Activated CD8-positive, alpha-beta T cell treated with anti-CD3 and anti-CD28 coated beads, Interleukin-2, amount 10 ng/mL, durations not matched to agents 7 days and 5 days (primary cell): Measurements from ENCODE around the gene USP35. TPM values are rescaled to one million over a fixed set of nuclear protein-coding genes. Genes with fewer than 3 reads are reported as not detected.
A peak's percentile ranks its signal among the peaks of the same experiment; 100 is the strongest.

ENCODE experiments used
- ATAC-seq: fragments of 150-1000 bp; cut with Tn5 transposase; one replicate; pipeline ENCODE4 v1.10.0; 2021; ENCODE audit warnings: moderate library complexity
- CTCF ChIA-PET: fragments of 350-600 bp; sonication (Branson Sonifier 250); formaldehyde crosslinking; loops from one replicate; lab custom pipeline; 2021; ENCODE audit warnings: antibody characterized with exemption; lab: Charles Lee
- POLR2A ChIA-PET: fragments of 350-600 bp; sonication (Branson Sonifier 250); formaldehyde crosslinking; loops from one replicate; lab custom pipeline; 2021; ENCODE audit warnings: antibody characterized with exemption; lab: Charles Lee
- DNase-seq: peaks from one replicate; pipeline ENCODE4 v3.0.0-alpha.2; 2020
- H3K27ac Mint-ChIP-seq: one replicate; pipeline ENCODE4 v1.8.0; 2021; ENCODE audit warnings: mild to moderate bottlenecking, mixed read lengths
- H3K27me3 Mint-ChIP-seq: one replicate; pipeline ENCODE4 v1.8.0; 2021; ENCODE audit warnings: low read depth, mixed read lengths
- H3K36me3 Mint-ChIP-seq: one replicate; pipeline ENCODE4 v1.8.0; 2021; ENCODE audit warnings: low read depth, mixed read lengths
- H3K4me1 Mint-ChIP-seq: one replicate; pipeline ENCODE4 v1.8.0; 2021; ENCODE audit warnings: low read depth, mixed read lengths
- H3K4me3 Mint-ChIP-seq: one replicate; pipeline ENCODE4 v1.8.0; 2021; ENCODE audit warnings: mild to moderate bottlenecking, mixed read lengths
- H3K9me3 Mint-ChIP-seq: one replicate; pipeline ENCODE4 v1.8.0; 2022; ENCODE audit warnings: mixed read lengths; ENCODE audit not compliant: insufficient read depth
- total RNA-seq, 2 experiments: library from RNA; stranded (reverse); gene quantifications; one replicate each; pipeline ENCODE4 v1.2.3, GENCODE V29; 2021

The USP35 gene
- total RNA-seq, 2 experiments from 2014 or later: 11.9 to 12.8 TPM

DNA sequence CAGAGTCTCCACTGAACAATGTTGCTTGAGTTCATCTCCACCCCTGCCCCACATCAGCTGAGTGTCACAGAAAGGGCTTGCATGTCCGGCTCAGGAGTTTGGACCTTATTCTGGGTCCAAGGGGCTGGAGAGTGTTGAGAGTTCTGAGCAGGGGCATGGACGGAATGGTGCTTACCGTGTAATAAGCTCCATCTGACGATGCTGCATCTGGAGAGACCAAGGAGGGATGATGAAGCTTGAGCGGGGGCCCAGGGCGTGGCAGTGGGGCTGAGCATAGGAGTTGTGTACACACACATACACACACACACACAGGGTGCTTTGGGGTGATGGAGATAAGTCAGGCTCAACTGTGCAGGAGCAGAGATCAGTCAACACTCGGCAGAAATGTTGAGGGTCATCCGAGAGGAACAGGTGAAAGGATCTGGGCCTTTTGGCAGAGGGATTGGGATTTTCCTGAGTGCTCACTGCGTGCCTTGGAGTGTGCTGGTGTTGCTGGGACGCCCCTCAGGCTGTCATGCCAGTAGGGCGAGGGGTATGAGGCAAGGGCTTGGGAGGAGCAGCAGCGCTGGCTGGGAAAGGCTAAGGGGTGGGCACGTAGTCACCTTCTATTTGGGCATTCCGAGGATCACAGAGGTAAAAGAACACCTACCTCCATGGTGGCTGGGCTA, 2.3 kb downstream of the USP35 start:
- H3K27me3 Mint-ChIP-seq: no peaks in the 10 kb centered on the region
- ChIA-PET CTCF (interaction anchor here (1.0 to 3.8 kb wide), 2 partner anchors 113 to 374 kb away, joined by 3 to 20 read pairs; no protein-coding TSS in a partner anchor), POLR2A (no interaction called here)
- H3K27ac Mint-ChIP-seq: no peak overlapping the region
- no peak overlapping the region for H3K4me3 Mint-ChIP-seq
- peaks cover 22% of the 10 kb centered on the region for H3K36me3 Mint-ChIP-seq
- ATAC-seq: no peak
- peaks cover 68% of the 10 kb centered on the region for H3K4me1 Mint-ChIP-seq
- no peaks in the 10 kb centered on the region for H3K9me3 Mint-ChIP-seq
- no peak for DNase-seq

DNA sequence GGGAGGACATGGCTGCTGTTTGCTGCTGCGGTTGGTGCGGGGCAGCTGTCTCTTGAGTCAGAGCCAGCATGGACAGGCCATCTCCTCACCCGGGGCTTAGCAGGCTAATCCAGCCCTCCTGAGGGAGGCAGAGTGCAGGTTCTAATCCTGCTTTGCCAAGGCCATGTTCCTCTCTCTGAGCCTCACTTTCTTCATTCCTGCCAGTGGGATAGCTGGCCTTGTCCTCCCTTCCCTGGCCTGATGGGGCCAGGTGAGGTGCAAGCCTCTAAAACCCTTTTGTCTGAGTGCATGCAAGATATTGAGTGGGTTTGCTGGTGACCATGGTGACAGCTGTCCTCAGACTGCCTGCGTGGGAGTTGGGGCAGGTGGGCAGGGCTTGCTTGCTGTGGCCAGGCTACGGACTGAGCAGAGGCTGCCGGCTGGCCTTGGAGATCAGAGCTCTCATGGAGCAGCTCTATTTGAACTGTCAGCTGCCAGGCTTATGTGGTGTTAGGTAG, 3.6 kb downstream of the USP35 start:
- no peak for ATAC-seq
- no peaks in the 10 kb centered on the region for H3K27me3 Mint-ChIP-seq
- H3K9me3 Mint-ChIP-seq: no peaks in the 10 kb centered on the region
- H3K4me1 Mint-ChIP-seq: peaks cover 60% of the 10 kb centered on the region
- ChIA-PET CTCF (interaction anchor here (1.2 kb wide), 1 partner anchor 9 kb away, joined by 4 read pairs; no protein-coding TSS in a partner anchor), POLR2A (no interaction called here)
- no peak overlapping the region for H3K27ac Mint-ChIP-seq
- no peak overlapping the region for H3K4me3 Mint-ChIP-seq
- no peak for DNase-seq
- H3K36me3 Mint-ChIP-seq: peaks cover 24% of the 10 kb centered on the region

DNA sequence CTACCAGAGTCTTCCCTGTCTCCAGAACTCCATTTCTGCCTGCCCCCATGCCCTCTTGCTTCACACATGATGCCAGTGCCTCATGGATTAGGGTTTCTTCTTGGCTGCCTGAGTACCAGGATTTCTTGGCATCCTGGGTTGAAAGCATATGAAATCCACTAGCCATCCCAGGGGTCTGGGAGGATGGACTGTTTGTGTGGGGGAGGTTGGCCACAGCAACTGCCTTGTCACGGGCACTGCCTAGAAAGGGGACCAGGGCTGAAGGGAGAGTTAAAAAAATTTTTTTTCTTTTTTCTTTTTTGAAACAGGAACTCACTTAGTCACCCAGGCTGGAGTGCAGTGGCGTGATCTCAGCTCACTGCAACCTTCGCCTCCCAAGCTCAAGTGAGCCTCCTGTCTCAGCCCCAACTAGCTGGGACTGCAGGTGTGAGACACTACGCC, 4.2 kb downstream of the USP35 start:
- Mint-ChIP-seq H3K4me3 (no peak overlapping the region), H3K36me3 (peaks cover 25% of the 10 kb centered on the region), H3K27me3 (no peaks in the 10 kb centered on the region), H3K9me3 (no peaks in the 10 kb centered on the region), H3K4me1 (peaks cover 55% of the 10 kb centered on the region), H3K27ac (peak overlapping the region; percentile 59)
- DNase-seq (no peak), ATAC-seq (no peak)
- ChIA-PET CTCF (interaction anchor here (1.2 to 2.2 kb wide), 2 partner anchors 9 to 10 kb away, joined by 4 to 8 read pairs; no protein-coding TSS in a partner anchor), POLR2A (interaction anchor here (0.6 to 1.2 kb wide), 2 partner anchors 53 to 378 kb away, joined by 3 to 5 read pairs; partner anchors contain the start of gene ALG8)

DNA sequence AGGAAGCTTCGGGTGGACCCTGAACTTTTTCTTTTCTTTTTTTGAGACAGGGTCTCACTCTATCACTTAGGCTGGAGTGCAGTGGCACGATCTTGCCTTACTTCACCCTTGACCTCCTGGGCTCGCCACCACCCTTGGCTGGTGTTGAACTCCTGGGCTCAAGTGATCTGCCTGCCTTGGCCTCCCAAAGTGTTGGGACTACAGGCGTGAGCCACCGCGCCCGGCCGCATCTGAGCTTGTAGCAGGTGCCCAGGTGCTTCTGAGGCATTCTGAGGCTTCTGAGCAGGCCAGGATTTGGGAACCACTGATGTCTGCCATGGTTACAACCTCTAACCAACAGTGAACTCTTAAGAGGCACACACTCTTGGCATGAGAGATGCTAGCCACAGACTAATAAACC, 5.1 kb downstream of the USP35 start:
- H3K9me3 Mint-ChIP-seq: no peaks in the 10 kb centered on the region
- H3K36me3 Mint-ChIP-seq: peaks cover 26% of the 10 kb centered on the region
- ATAC-seq: no peak
- ChIA-PET POLR2A (interaction anchor here (1.2 kb wide), 2 partner anchors 9 to 54 kb away, joined by 3 to 5 read pairs; partner anchors contain the start of gene ALG8), CTCF (interaction anchor here (0.8 to 2.2 kb wide), 4 partner anchors 9 to 371 kb away, joined by 3 to 8 read pairs (median 4); no protein-coding TSS in a partner anchor)
- no peaks in the 10 kb centered on the region for H3K27me3 Mint-ChIP-seq
- no peak for DNase-seq
- H3K4me3 Mint-ChIP-seq: no peak overlapping the region
- H3K27ac Mint-ChIP-seq: peak overlapping the region; percentile 25
- peaks cover 54% of the 10 kb centered on the region for H3K4me1 Mint-ChIP-seq

DNA sequence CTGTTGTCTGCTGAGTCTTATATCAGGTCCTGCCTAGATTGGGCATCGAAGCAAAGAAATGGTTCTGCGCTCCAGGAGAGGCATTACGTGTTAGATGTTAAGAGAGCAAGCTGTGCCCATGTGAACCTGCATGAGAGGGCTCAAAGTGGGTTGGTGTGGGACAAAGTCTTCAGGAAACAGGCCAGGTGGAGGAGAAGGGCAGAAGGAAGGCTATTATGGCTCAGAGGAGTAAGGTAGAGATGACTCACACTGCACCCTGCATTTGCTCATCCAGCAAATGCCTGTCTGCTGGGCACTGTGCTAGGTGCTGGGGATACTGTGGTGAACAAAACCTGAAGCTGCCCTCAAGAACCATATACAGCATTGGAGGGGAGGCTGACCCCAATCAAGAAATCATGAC, 5.8 kb downstream of the USP35 start:
- peaks cover 53% of the 10 kb centered on the region for H3K4me1 Mint-ChIP-seq
- no peak overlapping the region for H3K4me3 Mint-ChIP-seq
- peaks cover 26% of the 10 kb centered on the region for H3K36me3 Mint-ChIP-seq
- ChIA-PET CTCF (interaction anchor here (1.7 to 2.2 kb wide), 2 partner anchors 9 to 34 kb away, joined by 4 to 8 read pairs; no protein-coding TSS in a partner anchor), POLR2A (interaction anchor here (1.2 kb wide), 1 partner anchor 8 kb away, joined by 3 read pairs; no protein-coding TSS in a partner anchor)
- ATAC-seq (no peak), DNase-seq (no peak)
- no peaks in the 10 kb centered on the region for H3K27me3 Mint-ChIP-seq
- no peaks in the 10 kb centered on the region for H3K9me3 Mint-ChIP-seq
- no peak overlapping the region for H3K27ac Mint-ChIP-seq

DNA sequence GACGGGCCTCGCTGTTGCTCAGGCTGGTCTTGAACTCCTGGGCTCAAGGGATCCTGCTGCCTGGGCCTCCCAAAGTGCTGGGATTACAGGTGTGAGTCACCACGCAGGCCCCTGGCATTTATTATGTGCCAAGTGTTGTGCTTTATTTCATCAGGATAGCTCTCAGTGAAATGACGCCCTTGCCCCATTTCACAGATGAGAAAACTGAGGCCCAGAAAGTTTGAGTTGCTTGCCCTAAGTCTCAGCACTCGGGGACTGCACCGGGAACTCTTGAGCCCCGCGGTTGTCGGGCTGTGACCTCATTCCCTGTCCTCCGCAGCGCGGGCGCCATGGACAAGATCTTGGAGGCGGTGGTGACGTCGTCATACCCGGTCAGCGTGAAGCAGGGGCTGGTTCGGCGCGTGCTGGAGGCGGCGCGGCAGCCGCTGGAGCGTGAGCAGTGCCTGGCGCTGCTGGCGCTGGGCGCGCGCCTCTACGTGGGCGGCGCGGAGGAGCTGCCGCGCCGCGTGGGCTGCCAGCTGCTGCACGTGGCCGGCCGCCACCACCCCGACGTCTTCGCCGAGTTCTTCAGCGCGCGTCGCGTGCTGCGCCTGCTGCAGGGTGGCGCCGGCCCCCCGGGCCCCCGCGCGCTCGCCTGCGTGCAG, 7.3 kb downstream of the USP35 start:
- no peak for DNase-seq
- Mint-ChIP-seq H3K27ac (no peak overlapping the region), H3K4me3 (no peak overlapping the region), H3K36me3 (peaks cover 28% of the 10 kb centered on the region), H3K27me3 (no peaks in the 10 kb centered on the region), H3K9me3 (no peaks in the 10 kb centered on the region), H3K4me1 (peaks cover 42% of the 10 kb centered on the region)
- CTCF ChIA-PET: no interaction called here
- ATAC-seq: no peak
- POLR2A ChIA-PET: no interaction called here

DNA sequence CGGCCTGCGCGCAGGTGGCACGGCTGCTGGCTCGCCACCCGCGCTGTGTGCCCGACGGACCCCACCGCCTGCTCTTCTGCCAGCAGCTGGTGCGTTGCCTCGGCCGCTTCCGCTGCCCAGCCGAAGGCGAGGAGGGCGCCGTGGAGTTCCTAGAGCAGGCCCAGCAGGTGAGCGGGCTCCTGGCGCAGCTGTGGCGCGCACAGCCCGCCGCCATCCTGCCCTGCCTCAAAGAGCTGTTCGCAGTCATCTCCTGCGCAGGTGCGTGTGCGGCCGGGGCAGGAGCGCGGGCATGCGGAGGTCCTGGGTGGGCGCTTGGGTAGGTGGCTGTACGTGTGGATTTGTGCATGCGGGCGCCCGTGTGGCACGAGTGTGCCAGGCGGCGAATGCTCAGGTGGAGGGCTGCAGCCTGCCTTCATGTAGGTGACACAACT, 8.0 kb downstream of the USP35 start:
- POLR2A ChIA-PET: no interaction called here
- ATAC-seq: no peak

DNA sequence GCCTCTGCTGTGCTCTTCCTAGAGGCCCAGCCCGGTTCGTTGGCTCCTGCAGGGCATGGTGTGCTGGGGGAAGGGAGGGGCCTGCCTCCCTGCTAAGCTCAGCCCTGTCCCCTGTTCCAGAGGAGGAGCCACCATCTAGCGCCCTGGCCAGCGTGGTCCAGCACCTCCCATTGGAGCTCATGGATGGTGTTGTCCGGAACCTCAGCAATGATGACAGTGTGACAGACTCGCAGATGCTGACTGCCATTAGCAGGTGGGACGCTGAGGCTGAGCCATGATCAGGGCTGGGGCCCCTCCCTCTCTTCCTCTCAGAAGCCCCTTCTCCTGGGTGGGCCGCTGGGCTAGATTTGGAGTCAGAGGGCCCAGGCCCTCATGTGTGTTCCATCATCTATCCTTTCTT, 9.1 kb downstream of the USP35 start:
- no peak for ATAC-seq
- H3K4me3 Mint-ChIP-seq: no peak overlapping the region
- ChIA-PET CTCF (no interaction called here), POLR2A (no interaction called here)
- no peaks in the 10 kb centered on the region for H3K27me3 Mint-ChIP-seq
- peaks cover 31% of the 10 kb centered on the region for H3K36me3 Mint-ChIP-seq
- no peaks in the 10 kb centered on the region for H3K9me3 Mint-ChIP-seq
- H3K4me1 Mint-ChIP-seq: peaks cover 47% of the 10 kb centered on the region
- no peak for DNase-seq
- no peak overlapping the region for H3K27ac Mint-ChIP-seq

More for the DNA sequence above, 8.0 kb downstream of the USP35 start:
- CTCF ChIA-PET: no interaction called here
- H3K4me1 Mint-ChIP-seq: peaks cover 42% of the 10 kb centered on the region
- peaks cover 29% of the 10 kb centered on the region for H3K36me3 Mint-ChIP-seq
- no peaks in the 10 kb centered on the region for H3K9me3 Mint-ChIP-seq
- no peak for DNase-seq
- H3K27ac Mint-ChIP-seq: no peak overlapping the region
- H3K4me3 Mint-ChIP-seq: no peak overlapping the region
- H3K27me3 Mint-ChIP-seq: no peaks in the 10 kb centered on the region

DNA sequence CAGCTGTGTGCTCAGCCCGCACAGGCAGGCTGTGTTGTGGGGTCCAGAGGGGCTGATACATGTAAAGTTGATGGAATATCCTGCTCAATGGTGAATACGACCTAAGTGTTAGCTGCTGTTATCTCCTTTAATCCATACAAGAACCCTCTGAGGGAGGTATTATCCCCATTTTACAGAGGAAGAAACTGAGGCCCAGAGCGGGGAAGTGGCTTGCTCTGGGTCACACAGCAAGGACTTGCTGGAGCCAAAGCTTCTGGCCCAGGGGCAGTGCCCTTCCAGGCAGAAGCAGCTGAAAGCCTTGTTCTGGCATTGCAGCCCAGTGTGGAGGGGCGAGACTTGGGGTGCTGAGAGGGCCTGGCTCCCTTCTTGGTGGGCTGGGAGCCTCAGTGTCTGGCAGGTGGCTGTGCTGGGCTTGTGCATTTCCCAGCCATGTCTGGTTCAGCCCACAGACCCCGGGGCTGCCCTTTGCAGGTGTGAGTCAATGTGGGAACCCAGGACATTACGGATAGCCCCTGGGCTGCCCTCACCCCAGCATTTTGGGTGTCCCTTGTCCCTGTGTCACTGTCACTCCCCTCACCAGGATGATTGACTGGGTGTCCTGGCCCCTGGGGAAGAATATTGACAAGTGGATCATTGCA, 10.4 kb downstream of the USP35 start:
- ChIA-PET CTCF (interaction anchor here (1.4 kb wide), 1 partner anchor 9 kb away, joined by 3 read pairs; no protein-coding TSS in a partner anchor), POLR2A (interaction anchor here (0.7 kb wide), 1 partner anchor 11 kb away, joined by 3 read pairs; no protein-coding TSS in a partner anchor)
- Mint-ChIP-seq H3K9me3 (no peaks in the 10 kb centered on the region), H3K27ac (peak overlapping the region; percentile 4), H3K36me3 (peaks cover 26% of the 10 kb centered on the region), H3K4me1 (peaks cover 43% of the 10 kb centered on the region), H3K27me3 (no peaks in the 10 kb centered on the region), H3K4me3 (no peak overlapping the region)
- DNase-seq: no peak
- no peak for ATAC-seq

DNA sequence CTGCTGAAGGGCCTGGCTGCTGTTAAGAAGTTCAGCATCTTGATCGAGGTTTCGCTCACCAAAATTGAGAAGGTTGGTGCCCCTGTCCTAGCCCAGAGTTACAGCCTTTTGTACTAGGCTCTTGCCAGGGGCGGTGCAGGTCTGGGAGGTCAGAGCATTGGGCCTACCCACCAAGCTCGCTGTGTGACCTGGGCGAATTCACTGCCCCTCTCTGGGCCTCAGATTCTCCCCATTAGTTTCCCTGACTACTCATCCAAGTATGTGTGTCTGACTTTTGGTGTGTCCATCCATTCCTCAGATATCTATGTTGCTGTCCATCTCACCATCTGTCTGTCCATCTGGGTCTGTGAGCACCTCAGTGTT, 10.9 kb downstream of the USP35 start:
- H3K9me3 Mint-ChIP-seq: no peaks in the 10 kb centered on the region
- H3K36me3 Mint-ChIP-seq: peaks cover 29% of the 10 kb centered on the region
- no peak for DNase-seq
- H3K27ac Mint-ChIP-seq: no peak overlapping the region
- no peak for ATAC-seq
- POLR2A ChIA-PET: interaction anchor here (1.3 kb wide), 1 partner anchor 10 kb away, joined by 5 read pairs; the partner anchor contains the start of gene USP35
- H3K27me3 Mint-ChIP-seq: no peaks in the 10 kb centered on the region
- CTCF ChIA-PET: interaction anchor here (1.4 kb wide), 1 partner anchor 10 kb away, joined by 3 read pairs; no protein-coding TSS in a partner anchor
- peaks cover 44% of the 10 kb centered on the region for H3K4me1 Mint-ChIP-seq
- no peak overlapping the region for H3K4me3 Mint-ChIP-seq

DNA sequence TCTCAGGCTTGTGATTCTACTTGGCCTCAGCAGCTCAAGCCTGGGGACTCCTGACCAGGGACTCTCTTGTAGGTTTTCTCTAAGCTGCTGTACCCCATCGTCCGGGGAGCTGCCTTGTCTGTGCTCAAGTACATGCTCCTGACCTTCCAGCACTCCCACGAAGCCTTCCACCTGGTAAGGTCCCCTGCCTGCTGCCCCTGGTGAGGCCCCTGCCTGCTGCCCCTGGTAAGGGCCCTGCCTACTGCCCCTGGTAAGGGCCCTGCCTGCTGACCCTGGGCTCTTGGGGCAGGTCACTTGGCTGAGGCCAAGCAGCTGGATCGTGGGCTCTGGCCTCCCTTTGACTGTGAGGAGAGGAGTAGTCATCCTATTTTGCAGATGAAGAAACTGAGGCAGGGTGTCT, 11.3 kb downstream of the USP35 start:
- H3K36me3 Mint-ChIP-seq: peaks cover 30% of the 10 kb centered on the region
- no peak for ATAC-seq
- no peaks in the 10 kb centered on the region for H3K27me3 Mint-ChIP-seq
- no peak for DNase-seq
- CTCF ChIA-PET: interaction anchor here (0.9 to 1.4 kb wide), 2 partner anchors 10 to 28 kb away, joined by 3 read pairs; no protein-coding TSS in a partner anchor
- peaks cover 44% of the 10 kb centered on the region for H3K4me1 Mint-ChIP-seq
- POLR2A ChIA-PET: interaction anchor here (1.3 kb wide), 1 partner anchor 10 kb away, joined by 5 read pairs; the partner anchor contains the start of gene USP35
- H3K27ac Mint-ChIP-seq: no peak overlapping the region
- no peak overlapping the region for H3K4me3 Mint-ChIP-seq
- no peaks in the 10 kb centered on the region for H3K9me3 Mint-ChIP-seq
